NCI-H128 (cell line): ENCODE results near the gene ADGRL1.
A peak's percentile ranks its signal among the peaks of the same experiment; 100 is the strongest.

Source experiments
- DNase-seq: peaks from one replicate; lab custom pipeline; 2025; ENCODE audit not compliant: unreplicated experiment; lab: John Stamatoyannopoulos, UW

ADGRL1 gene

DNA sequence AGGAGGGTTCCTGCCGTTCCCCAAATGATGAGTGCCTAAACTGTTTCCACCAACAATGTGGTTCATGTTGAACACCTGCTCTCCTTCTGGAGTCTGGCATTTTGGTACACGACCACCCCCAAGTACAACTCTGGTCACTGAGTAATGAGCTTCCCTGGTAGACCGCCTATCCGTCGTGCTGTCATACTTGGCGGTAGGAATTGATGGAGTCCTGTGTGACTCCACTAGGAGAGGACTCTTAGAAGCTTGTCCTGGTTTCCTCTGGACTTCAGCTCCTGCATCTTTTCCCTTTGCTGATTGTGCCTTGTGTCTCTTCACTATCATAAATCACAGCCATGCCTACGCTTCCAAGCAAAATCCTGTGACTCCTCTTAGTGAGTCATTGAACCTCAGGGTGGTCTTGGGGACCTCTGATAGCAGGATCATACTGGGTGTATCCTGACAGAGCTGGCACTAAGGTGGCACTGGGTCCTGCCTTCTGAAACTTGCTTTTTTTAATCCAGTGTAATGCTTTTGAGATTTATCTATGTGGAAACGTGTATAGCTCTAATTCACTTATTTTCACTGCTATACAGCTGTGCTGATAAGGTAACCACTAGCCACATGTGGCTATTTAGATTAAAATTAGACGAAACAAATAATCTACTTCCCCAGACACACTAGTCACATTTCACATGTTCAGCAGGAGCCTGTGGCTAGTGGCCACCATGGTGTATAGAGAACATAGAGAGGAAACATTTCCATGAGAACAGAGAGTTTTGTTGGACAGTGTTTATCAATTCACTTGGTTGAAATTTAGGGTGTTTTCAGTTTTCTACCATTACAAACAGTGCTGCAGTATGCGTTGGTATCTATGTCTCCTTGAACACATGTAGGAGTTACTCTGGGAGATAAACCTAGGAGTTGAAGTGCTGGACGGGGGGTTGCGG lies 63.4 kb downstream of the ADGRL1 start:
- no peak for DNase-seq

GRCh38 chr19:14141041-14141440 lies 64.9 kb downstream of the ADGRL1 start:
- DNase-seq, result no peak

GRCh38 chr19:14139944-14140343 lies 66.0 kb downstream of the ADGRL1 start:
- no peak for DNase-seq

DNA sequence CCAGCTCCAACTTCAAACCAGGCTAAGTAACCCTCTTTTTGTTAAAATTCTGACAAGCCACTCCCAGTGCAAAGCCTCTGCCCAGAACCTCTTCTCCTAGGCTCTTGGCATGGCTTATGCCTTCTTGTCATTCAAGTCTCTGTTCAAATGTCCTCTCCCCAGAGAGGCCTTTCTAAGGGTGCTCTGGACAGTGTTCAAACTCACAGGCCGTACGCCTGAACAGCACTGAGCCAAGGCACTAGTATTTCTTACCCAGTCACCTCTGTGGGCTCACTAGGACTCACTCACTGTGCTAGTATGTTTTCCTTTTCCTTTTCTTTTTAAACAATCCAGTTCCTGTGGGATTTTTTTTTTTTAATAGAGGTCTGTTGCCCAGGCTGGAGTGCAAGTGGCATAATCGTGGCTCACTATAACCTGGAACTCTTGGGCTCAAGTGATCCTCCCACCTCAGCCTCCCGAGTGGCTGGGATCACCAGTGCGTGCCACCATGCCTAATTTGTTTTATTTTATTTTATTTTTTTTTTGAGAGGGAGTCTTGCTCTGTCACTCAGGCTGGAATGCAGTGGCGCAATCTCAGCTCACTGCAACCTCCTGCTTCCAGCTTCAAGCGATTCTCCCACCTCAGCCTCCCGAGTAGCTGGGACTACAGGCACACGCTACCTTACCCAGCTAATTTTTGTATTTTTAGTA lies 67.2 kb downstream of the ADGRL1 start:
- DNase-seq, result no peak

DNA sequence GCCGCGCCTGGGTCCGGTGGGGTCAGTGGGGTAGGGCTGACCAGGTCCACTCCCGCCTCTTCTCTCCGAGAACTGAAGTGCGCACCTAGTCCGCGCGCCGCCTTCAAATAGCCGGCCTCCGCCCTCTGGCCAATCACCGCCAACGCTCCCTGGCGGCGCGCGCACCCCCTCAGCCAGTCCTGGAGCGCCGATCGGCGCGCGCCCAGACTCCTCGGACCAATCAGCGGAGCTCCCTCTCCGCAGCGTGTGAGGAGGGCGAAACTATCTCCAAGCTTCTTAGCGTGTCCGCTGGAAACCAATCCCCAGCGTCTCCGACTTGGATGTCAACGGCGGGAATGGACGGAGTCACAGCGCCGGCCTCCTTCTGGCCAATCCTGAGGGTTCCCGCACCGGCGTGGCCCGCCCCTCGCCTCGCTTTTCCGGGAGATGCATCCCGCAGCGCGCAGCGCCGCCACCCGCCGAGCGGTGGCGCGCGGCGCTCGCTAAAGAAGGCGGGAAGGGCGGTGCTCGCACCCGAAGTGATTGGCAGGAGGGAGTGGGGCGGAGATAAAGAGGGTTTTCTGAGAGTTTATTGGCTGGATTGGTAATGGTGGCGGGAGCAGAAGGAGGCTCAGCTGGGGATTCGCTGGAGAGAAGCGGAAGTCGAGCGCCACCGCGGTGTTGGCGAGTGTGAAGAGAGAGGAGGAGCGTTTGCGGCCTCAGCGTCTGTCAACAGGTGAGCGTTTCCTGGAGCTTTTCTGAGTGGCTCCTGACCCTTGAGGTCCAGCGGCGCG lies 69.3 kb downstream of the ADGRL1 start, which contains the start of gene ASF1B:
Gene ASF1B, minus strand, starts transcription at position 81 of the 773 bp plus-strand sequence. CDS start 133 bp downstream, outside the sequence.
- peak; percentile 99 for DNase-seq

DNA sequence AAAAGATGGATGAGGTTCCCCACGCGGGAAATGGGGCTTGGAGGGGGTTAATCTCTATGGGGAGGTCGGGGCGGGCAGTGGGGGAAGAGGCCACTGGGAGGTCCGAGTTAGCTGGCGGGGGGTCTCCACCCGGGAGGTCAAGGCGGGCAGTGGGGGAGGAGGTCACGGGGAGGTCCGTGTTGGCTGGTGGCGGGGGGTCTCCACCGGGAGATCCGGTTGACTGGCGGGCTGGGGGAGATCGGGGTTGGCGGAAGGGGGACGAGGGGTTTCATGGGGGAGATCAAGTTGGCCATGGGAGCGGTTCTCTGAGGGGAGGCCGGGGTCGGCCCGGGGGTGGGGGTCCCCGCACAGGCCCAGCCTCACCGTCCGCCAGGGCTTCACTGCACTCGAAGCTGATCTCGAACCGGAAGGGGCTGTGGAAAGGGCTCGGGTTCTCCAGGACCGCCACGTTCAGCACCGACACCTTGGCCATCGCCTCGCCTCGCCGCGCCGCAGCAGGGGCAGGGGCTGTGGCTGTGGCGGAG lies 69.9 kb downstream of the ADGRL1 start:
- no peak for DNase-seq

DNA sequence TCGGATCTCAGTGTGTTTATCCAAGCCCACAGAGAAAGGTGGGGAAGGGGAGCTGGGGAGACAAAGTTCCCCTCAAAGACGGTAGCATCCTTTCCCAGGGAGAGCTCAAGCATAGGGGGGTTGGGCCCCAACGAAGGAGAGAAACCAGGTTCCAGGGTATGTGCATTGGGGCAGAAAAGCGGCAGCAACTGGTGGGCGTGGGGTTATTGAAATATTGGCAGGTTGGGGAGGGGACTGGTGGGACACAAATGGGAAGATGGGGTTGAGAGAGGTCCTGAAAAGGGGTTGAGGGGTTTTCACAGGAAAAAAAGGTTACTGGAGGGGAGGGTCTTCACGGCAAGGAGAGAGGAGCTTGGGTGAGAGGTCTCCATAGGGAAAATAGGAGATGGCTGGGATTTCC lies 70.6 kb downstream of the ADGRL1 start:
- no peak for DNase-seq

DNA sequence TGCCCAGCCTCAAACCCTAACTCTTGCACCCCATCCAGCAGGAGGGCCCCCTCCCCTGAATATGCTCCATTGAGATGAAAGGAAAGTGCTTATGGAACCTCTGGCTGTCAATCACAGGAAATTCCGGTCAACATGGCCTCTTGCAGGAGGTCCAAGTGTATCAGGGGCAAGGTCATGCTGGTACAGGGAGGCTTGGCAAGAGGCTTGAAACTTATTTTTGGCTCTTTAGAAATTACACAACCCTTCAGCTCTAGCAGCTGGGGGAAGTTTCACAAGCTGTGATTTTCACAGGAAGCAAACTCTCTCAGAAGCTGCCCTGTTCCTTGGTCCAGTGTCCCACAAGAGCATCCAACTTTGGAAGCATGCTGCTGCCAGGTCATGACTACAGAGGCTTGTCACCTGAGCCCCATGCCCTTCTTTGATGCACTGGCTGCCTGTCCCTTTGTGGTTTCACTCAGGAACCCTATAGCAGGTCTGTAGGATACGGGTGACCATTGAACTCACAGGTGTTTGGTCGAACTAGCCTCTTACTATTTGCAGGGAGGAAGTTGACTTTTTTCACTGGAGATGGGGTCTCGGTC lies 78.0 kb downstream of the ADGRL1 start:
- no peak for DNase-seq

- no peak for DNase-seq
These were observed 78.8 kb downstream of the ADGRL1 start for GRCh38 chr19:14127176-14127575.

GRCh38 chr19:14122924-14123323 lies 83.0 kb downstream of the ADGRL1 start:
- no peak for DNase-seq

DNA sequence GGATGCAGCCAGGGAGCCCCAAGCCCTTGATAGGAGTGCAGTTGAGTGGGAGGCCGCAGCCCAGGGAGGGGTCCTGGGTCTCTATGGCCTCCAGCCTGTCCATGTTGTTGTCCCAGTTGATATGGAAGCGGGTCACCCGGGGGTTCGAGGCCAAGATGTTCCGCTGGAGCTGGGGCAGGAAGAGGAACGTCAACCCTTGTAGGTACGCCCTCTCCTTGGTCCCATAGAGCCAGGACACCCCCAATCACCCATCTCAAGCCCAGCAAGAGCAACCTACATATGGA lies 85.5 kb downstream of the ADGRL1 start:
- no peak for DNase-seq

GRCh38 chr19:14119644-14120496 lies 86.1 kb downstream of the ADGRL1 start:
- DNase-seq, result no peak

- no peak for DNase-seq
These were observed 86.8 kb downstream of the ADGRL1 start for GRCh38 chr19:14119146-14119545.

DNA sequence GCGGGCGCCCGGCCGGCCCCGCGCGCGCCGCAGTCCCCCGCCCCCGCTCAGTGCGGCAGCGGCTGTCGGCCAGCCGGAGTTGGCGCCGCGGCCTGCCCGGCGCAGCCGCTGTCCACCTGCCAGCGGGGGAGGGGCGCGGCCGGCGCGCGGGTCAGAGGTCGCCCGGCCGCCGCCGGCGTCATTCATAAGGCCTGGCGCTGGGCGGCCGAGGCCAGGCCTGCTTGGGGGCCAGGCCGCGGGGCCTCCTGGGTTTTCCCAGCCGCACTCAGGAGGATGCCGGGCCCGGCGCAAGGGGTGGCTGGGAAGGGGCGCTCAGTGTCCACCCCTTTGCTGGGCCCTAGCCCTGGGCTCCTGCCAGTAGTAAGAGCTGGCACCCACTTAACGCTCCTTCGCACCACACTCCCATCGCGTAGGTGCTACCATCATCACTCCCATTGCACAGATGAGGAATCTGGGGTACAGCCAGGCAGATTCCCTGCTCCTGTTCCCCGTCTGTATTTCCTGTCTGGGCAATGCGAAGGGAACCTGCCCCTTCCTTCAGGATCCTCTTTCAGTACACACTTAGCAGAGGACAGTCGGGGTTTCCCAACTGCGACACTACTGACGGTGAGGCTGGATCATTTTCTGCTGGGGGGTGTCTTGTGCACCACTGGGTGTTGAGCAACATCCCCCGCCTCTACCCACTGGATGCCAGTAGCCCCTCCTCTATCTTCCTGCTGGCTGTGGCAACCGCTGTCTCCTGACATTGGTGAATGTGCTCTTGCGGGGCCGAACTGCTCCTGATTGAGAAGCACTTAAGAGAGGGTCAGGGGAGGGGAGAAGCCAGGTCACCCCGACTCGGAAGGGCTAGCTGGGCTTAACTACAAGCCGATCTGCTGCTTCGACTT lies 87.6 kb downstream of the ADGRL1 start:
- DNase-seq, result peak; percentile 8

DNA sequence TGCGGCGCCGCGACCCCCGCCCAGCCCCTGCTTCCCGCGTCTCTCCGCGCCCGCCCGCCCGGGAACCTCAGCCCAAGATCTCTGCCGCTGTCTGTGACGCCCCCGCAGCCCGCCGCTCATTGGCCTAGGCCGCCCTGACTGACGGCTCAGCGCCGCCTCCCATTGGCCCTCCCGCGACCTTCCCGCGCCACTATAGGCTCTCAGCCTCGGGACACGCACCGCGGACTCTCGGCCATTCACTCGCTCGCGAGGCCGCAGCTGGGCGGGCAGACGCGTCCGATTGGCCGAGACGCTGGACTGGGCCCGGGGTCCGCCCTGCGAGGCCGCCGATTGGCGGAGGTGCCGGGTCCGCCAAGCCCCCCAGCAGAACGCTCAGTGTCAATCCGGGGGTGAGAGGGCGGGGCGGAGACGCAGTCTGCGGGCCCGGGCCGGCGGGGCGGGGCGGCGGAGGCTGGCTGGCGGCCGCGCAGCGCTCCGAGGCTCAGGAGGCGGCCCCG lies 88.3 kb downstream of the ADGRL1 start, which contains the start of gene PRKACA:
Gene PRKACA, minus strand, starts transcription at position 95 of the 497 bp plus-strand sequence. CDS start 215 bp downstream, outside the sequence.
- peak; percentile 97 for DNase-seq

- no peak for DNase-seq
These were observed 88.9 kb downstream of the ADGRL1 start for GRCh38 chr19:14116918-14117578.

DNA sequence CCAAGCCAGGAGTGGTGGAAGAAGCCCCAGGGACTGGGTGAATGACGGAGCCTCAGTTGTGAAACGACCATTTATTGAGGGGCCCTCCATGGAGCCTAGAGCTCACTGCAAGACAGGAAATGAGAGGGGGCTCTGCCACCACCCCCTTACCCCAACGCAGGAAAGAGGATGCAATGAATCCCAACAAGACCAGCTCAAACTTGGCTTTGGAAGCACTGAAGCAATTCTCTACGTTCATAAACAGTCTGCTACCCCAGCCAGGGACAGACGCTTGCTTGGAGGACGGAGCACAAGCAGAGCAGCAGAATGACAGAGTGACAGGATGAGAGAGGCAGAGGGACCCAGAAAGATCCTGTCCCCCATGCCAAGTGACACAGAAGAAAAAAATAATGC lies 89.4 kb downstream of the ADGRL1 start:
- DNase-seq, result no peak

DNA sequence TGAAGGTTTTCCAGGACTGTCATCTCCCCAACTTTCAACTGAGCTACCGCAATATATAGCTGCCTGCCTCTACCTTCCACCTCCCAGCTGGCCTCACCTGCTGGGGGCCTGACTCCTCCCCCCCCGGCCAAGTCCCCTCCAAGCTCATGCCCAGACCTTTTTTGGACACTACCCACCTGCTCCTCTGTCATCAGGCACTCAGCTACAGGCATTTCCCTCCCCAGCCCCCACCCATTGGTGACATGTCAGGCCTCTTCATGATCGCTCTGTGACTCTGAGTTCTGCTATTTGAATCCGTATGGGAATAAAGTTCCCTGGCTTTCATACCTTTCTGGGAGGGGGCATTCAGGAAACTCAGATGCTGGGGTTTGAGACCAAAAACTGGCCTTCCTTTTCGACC lies 90.2 kb downstream of the ADGRL1 start:
- DNase-seq, result no peak
